Gastroesophageal sphincter (tissue), 3 donors: ENCODE results near the gene KLRK1.
"Not testable (repeated sequence)": the region's sequence is repeated elsewhere in the genome, so short reads cannot be mapped to it uniquely, and the experiment has no call there.

Source experiments
- CTCF ChIP-seq, 4 experiments: fragments of 200-600 bp in 2 of 4; fragments of 450-650 bp in 2 of 4; sonication (generic) in 1 of 4; IDR thresholded peaks; one replicate each; pipeline ENCODE4 v1.5.1; 2017 to 2019; ENCODE audit warnings: antibody characterized with exemption in 4 of 4, mild to moderate bottlenecking in 2 of 4, moderate library complexity in 2 of 4
- POLR2A ChIP-seq, 2 donors: fragments of 450-650 bp; IDR thresholded peaks; one replicate each; pipeline ENCODE4 v1.6.1; 2017; ENCODE audit warnings: antibody characterized with exemption in 2 of 2, mild to moderate bottlenecking in 2 of 2, moderate library complexity in 1 of 2

GRCh38 chr12:10340946-10341345, 48.9 kb downstream of the KLRK1 start:
- TF ChIP-seq CTCF, POLR2A (IDR thresholded peaks at IDR 0.05): not testable (repeated sequence)
